Liver (tissue), 9 donors: ENCODE results near the gene HP. TPM values are rescaled to one million over a fixed set of nuclear protein-coding genes. Genes with fewer than 3 reads are reported as not detected.
"Not testable (repeated sequence)": the region's sequence is repeated elsewhere in the genome, so short reads cannot be mapped to it uniquely, and the experiment has no call there.

ENCODE experiments used
- DNase-seq: peaks from one replicate; pipeline ENCODE4 v3.0.0-alpha.2; 2017; ENCODE audit warnings: low spot score
- H3K27ac ChIP-seq, 2 donors: one replicate each; pipeline ENCODE4 v1.7.0; 2013; ENCODE audit warnings: inconsistent platforms in 2 of 2, low read length in 2 of 2, control low read depth in 1 of 2, low read depth in 1 of 2, mild to moderate bottlenecking in 1 of 2
- H3K27me3 ChIP-seq, 4 donors: one replicate each; pipeline versions ENCODE4 v1.6.1 to v1.7.0; 2013; ENCODE audit warnings: low read length in 3 of 4, inconsistent platforms in 1 of 4, mild to moderate bottlenecking in 1 of 4, moderate library complexity in 1 of 4; ENCODE audit not compliant: control insufficient read depth in 4 of 4, insufficient read depth in 4 of 4
- H3K36me3 ChIP-seq, 4 donors: one replicate each; pipeline versions ENCODE4 v1.6.1 to v1.7.0; 2013; ENCODE audit warnings: low read length in 3 of 4, mild to moderate bottlenecking in 3 of 4, low read depth in 1 of 4, moderate library complexity in 1 of 4; ENCODE audit not compliant: control insufficient read depth in 4 of 4, insufficient read depth in 3 of 4
- H3K4me1 ChIP-seq, 4 donors: one replicate each; pipeline versions ENCODE4 v1.6.1 to v1.7.0; 2013; ENCODE audit warnings: low read length in 3 of 4, mild to moderate bottlenecking in 3 of 4, moderate library complexity in 1 of 4; ENCODE audit not compliant: control insufficient read depth in 4 of 4, insufficient read depth in 4 of 4
- H3K4me3 ChIP-seq, 3 donors: one replicate each; pipeline versions ENCODE4 v1.6.1 to v1.7.0; 2013; ENCODE audit warnings: low read length in 3 of 3, control low read depth in 1 of 3, low read depth in 1 of 3, mild to moderate bottlenecking in 1 of 3
- H3K9ac ChIP-seq, 2 donors: one replicate each; pipeline ENCODE4 v1.7.0; 2013; ENCODE audit warnings: low read length in 2 of 2, mild to moderate bottlenecking in 2 of 2, moderate library complexity in 2 of 2, control low read depth in 1 of 2, low read depth in 1 of 2
- H3K9me3 ChIP-seq, 4 donors: one replicate each; pipeline versions ENCODE4 v1.6.1 to v1.7.0; 2013; ENCODE audit warnings: low read length in 3 of 4; ENCODE audit not compliant: control insufficient read depth in 4 of 4
- FOXA2 ChIP-seq: IDR thresholded peaks from 2 replicates; pipeline ENCODE4 v1.6.1; 2016; ENCODE audit warnings: antibody characterized with exemption
- GABPA ChIP-seq, 2 donors: IDR thresholded peaks in 1 of 2; conservative IDR thresholded peaks in 1 of 2; 2 replicates each; pipeline ENCODE4 v1.6.1; 2016; ENCODE audit warnings: antibody characterized with exemption in 2 of 2, mild to moderate bottlenecking in 1 of 2, moderate library complexity in 1 of 2
- HNF4A ChIP-seq, 2 donors: conservative IDR thresholded peaks; 2 replicates each; pipeline ENCODE4 v1.6.1; 2016; ENCODE audit warnings: antibody characterized with exemption in 2 of 2, mild to moderate bottlenecking in 2 of 2
- RAD21 ChIP-seq, 2 donors: IDR thresholded peaks; 2 replicates each; pipeline ENCODE4 v1.6.1; 2016; ENCODE audit warnings: antibody characterized with exemption in 2 of 2, mild to moderate bottlenecking in 2 of 2
- RXRA ChIP-seq, 2 donors: IDR thresholded peaks; 2 replicates each; pipeline ENCODE4 v1.6.1; 2017 to 2018; ENCODE audit warnings: antibody characterized with exemption in 2 of 2, mild to moderate bottlenecking in 1 of 2
- WGBS: extraction: QIAGEN DNeasy Blood & Tissue Kit; methylation state at CpG from one replicate; pipeline ENCODE4 v1.1.7; 2013; 5-methylcytosine and 5-hydroxymethylcytosine counted together
- polyA plus RNA-seq, 2 donors: library from polyadenylated mRNA; stranded (reverse) in 1 of 2; unstranded in 1 of 2; fragments of 200-250 nt in 1 of 2; fragments of >200 nt in 1 of 2; fragmentation: Nextera tagmentation in 1 of 2; extraction: Ambion mirVana in 1 of 2; gene quantifications; one replicate each; pipeline versions ENCODE4 v1.2.1 to v1.2.3, GENCODE V29; 2013 to 2015
- total RNA-seq, 2 donors: library from RNA; depleted of rRNA; stranded (reverse); fragments of >200 nt; gene quantifications; one replicate each; pipeline ENCODE4 v1.2.3, GENCODE V29; 2014
- TF ChIP-seq, protein P1 (sequence below): fragments of 150-350 bp; IDR thresholded peaks from 2 replicates; pipeline ENCODE4 v1.5.1; 2017; ENCODE audit warnings: improper control_type of control experiment, low read depth, low read length; ENCODE audit not compliant: missing input control
- TF ChIP-seq, protein P2 (sequence below): IDR thresholded peaks from 2 replicates; pipeline ENCODE4 v1.6.1; 2016; ENCODE audit warnings: antibody characterized with exemption
- donor health status: healthy.
- donor health status: healthy.
- donor health status: healthy.
- donor health status: healthy.
- donor health status: healthy.

HP gene
- total and polyA plus RNA-seq, 4 donors: 13,922 to 117,679 (median 53,485) TPM

DNA sequence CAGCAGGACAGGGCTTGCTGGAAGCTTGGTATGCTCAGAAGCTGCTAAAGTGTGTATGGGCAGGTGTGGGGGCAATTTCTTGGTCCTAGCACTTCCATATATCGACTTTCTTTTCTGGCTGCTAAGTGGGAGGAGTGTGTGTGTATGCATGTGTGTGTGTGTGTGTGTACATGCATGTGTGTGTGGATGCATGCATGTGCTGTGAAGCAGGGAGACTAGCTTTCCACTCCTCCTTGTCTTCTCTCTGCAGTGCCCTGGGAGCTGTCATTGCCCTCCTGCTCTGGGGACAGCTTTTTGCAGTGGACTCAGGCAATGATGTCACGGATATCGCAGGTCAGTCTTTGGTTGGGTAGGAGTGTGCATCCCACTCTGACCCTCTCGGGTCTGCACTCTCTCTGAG is 1.6 kb downstream of the HP start:
- no peaks in the 10 kb centered on the region for H3K9me3 ChIP-seq
- peak overlapping the region; percentile 64 to 65 for H3K27ac ChIP-seq
- peaks cover 2 to 11% (median 9%) of the 10 kb centered on the region in 4 donors for H3K36me3 ChIP-seq
- DNase-seq: no peak
- H3K27me3 ChIP-seq: no peaks in the 10 kb centered on the region
- peaks cover 5 to 30% (median 27%) of the 10 kb centered on the region in 4 donors for H3K4me1 ChIP-seq
- peak overlapping the region; percentile 63 to 78 for H3K9ac ChIP-seq
- TF ChIP-seq, protein P1, sequence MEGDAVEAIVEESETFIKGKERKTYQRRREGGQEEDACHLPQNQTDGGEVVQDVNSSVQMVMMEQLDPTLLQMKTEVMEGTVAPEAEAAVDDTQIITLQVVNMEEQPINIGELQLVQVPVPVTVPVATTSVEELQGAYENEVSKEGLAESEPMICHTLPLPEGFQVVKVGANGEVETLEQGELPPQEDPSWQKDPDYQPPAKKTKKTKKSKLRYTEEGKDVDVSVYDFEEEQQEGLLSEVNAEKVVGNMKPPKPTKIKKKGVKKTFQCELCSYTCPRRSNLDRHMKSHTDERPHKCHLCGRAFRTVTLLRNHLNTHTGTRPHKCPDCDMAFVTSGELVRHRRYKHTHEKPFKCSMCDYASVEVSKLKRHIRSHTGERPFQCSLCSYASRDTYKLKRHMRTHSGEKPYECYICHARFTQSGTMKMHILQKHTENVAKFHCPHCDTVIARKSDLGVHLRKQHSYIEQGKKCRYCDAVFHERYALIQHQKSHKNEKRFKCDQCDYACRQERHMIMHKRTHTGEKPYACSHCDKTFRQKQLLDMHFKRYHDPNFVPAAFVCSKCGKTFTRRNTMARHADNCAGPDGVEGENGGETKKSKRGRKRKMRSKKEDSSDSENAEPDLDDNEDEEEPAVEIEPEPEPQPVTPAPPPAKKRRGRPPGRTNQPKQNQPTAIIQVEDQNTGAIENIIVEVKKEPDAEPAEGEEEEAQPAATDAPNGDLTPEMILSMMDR: no peak
- no peak for TF ChIP-seq GABPA (IDR thresholded peaks at IDR 0.05 in 1 of 2, conservative IDR thresholded peaks at IDR 0.05 in 1 of 2)
- H3K4me3 ChIP-seq: peak overlapping the region; percentile 39 to 78 (median 70)
- WGBS: 36% methylated on average over 4 of the region's 4 CpGs

DNA sequence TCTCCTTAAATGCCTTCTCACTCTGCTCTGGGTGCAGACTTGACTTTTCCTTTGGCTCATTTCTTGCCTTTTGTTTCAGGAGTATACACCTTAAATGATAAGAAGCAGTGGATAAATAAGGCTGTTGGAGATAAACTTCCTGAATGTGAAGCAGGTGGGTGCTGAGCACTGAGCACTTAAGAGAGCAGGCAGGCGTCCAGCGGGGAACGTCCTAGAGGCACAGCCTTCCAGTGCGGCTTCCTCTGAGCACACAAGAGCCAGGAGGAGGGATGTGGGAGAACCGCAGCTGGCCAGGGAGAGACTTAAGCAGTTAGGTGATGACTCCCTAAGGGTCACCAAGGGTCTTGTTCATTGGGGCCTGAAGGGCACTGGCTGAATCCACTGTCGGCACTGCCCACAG is 3.0 kb downstream of the HP start:
- H3K27me3 ChIP-seq, H3K4me3 ChIP-seq, DNase-seq, H3K9ac ChIP-seq, H3K9me3 ChIP-seq, H3K27ac ChIP-seq: not testable (repeated sequence)
- peaks cover 6 to 20% (median 17%) of the 10 kb centered on the region in 4 donors for H3K4me1 ChIP-seq
- peaks cover 2 to 11% (median 9%) of the 10 kb centered on the region in 4 donors for H3K36me3 ChIP-seq
- WGBS: 43% methylated on average over 1 of the region's 6 CpGs

DNA sequence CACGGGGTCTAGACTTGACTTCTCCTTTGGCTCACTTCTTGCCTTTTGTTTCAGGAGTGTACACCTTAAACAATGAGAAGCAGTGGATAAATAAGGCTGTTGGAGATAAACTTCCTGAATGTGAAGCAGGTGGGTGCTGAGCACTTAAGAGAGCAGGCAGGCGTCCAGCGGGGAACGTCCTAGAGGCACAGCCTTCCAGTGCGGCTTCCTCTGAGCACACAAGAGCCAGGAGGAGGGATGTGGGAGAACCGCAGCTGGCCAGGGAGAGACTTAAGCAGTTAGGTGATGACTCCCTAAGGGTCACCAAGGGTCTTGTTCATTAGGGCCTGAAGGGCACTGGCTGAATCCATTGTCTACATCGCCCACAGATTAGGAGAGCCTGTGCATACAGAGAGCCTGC is 4.8 kb downstream of the HP start:
- not testable (repeated sequence) for H3K9me3 ChIP-seq, H3K4me1 ChIP-seq, H3K9ac ChIP-seq, DNase-seq, H3K27ac ChIP-seq, H3K27me3 ChIP-seq
- Histone ChIP-seq H3K36me3 (peaks cover 2 to 11% (median 9%) of the 10 kb centered on the region in 4 donors), H3K4me3 (peak overlapping the region in 1 of 3 donors; percentile 33)
- WGBS: 51% methylated on average over 7 of the region's 7 CpGs

DNA sequence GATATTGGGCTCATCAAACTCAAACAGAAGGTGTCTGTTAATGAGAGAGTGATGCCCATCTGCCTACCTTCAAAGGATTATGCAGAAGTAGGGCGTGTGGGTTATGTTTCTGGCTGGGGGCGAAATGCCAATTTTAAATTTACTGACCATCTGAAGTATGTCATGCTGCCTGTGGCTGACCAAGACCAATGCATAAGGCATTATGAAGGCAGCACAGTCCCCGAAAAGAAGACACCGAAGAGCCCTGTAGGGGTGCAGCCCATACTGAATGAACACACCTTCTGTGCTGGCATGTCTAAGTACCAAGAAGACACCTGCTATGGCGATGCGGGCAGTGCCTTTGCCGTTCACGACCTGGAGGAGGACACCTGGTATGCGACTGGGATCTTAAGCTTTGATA is 6.1 kb downstream of the HP start:
- H3K4me1 ChIP-seq: peaks cover 1 to 20% (median 13%) of the 10 kb centered on the region in 4 donors
- no peak for DNase-seq
- H3K27ac ChIP-seq: no peak overlapping the region
- H3K9me3 ChIP-seq: no peaks in the 10 kb centered on the region
- peaks cover 2 to 11% (median 8%) of the 10 kb centered on the region in 4 donors for H3K36me3 ChIP-seq
- TF ChIP-seq RXRA (IDR thresholded peaks at IDR 0.05): no peak
- TF ChIP-seq FOXA2: no peak
- TF ChIP-seq HNF4A (conservative IDR thresholded peaks at IDR 0.05): peak in 1 of 2 donors; percentile 2
- WGBS: 58% methylated on average over 9 of the region's 9 CpGs
- no peak overlapping the region for H3K4me3 ChIP-seq
- H3K27me3 ChIP-seq: no peaks in the 10 kb centered on the region
- H3K9ac ChIP-seq: no peak overlapping the region

DNA sequence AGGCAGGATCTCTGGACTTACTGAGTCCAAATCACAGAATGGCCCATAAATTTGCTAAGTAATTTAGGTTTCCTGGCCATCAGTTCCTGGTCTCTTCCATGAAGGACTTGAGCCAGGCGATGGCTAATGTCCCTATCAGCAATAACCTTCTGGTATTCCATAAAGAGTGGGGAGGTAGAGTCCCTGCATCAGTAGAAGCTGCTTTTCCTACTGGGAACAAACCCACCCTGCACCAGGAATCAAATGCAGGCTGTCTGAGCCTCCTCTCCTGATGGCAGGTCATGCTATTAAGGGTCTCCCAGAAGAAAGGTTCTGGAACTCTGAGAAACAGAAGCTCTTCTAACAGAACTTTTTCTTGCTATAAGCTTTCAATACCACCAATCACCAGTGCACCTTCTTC is 7.3 kb downstream of the HP start:
- 38% methylated on average over 1 of the region's 1 CpG for WGBS
- H3K27ac ChIP-seq: peak overlapping the region; percentile 82 to 87
- H3K9me3 ChIP-seq: no peaks in the 10 kb centered on the region
- H3K4me1 ChIP-seq: peaks cover 1 to 23% (median 13%) of the 10 kb centered on the region in 4 donors
- no peak overlapping the region for H3K4me3 ChIP-seq
- no peak for DNase-seq
- H3K36me3 ChIP-seq: peaks cover 0 to 6% (median 3%) of the 10 kb centered on the region in 4 donors
- no peak overlapping the region for H3K9ac ChIP-seq
- TF ChIP-seq, protein P1: peak; percentile 11
- TF ChIP-seq, protein P2, sequence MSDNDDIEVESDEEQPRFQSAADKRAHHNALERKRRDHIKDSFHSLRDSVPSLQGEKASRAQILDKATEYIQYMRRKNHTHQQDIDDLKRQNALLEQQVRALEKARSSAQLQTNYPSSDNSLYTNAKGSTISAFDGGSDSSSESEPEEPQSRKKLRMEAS: peak; percentile 44
- TF ChIP-seq RAD21 (IDR thresholded peaks at IDR 0.05): no peak
- no peaks in the 10 kb centered on the region for H3K27me3 ChIP-seq
